HepG2 (cell line): ENCODE data around the gene TRAPPC12. TPM values are rescaled to one million over a fixed set of nuclear protein-coding genes. Genes with fewer than 3 reads are reported as not detected.

Source experiments
- ATF4 ChIP-seq, 2 experiments: fragments of 450-650 bp in 1 of 2; sonication (generic) in 1 of 2; formaldehyde crosslinking; IDR thresholded peaks; 2 replicates each; pipeline versions ENCODE4 v1.5.0 to v1.8.0; 2020 to 2022; ENCODE audit warnings: mild to moderate bottlenecking in 1 of 2, missing genetic modification reagents in 1 of 2
- CSRNP2 ChIP-seq: sonication (generic); formaldehyde crosslinking; conservative IDR thresholded peaks from 2 replicates; pipeline ENCODE4 v1.8.0; 2022; ENCODE audit warnings: low read depth, missing genetic modification reagents
- DDIT3 ChIP-seq: sonication (generic); formaldehyde crosslinking; IDR thresholded peaks from 2 replicates; pipeline ENCODE4 v1.4.0; 2020; ENCODE audit warnings: mild to moderate bottlenecking, missing genetic modification reagents
- DMAP1 ChIP-seq: IDR thresholded peaks from 2 replicates; pipeline ENCODE4 v1.6.1; 2016
- GTF3A ChIP-seq: sonication (generic); formaldehyde crosslinking; conservative IDR thresholded peaks from 2 replicates; pipeline ENCODE4 v1.4.0; 2020; ENCODE audit warnings: mild to moderate bottlenecking, missing genetic modification reagents
- HNF1A ChIP-seq, 2 experiments: sonication (generic) in 1 of 2; formaldehyde crosslinking in 1 of 2; IDR thresholded peaks; 2 replicates each; pipeline versions ENCODE4 v1.4.0 to v1.6.1; 2016 to 2020; ENCODE audit warnings: borderline replicate concordance in 1 of 2, low read depth in 1 of 2, mild to moderate bottlenecking in 1 of 2, missing genetic modification reagents in 1 of 2
- HNF4G ChIP-seq, 2 experiments: sonication (generic) in 1 of 2; formaldehyde crosslinking in 1 of 2; IDR thresholded peaks; 2 replicates each; pipeline versions ENCODE4 v1.4.0 to v1.6.1; 2011 to 2020; ENCODE audit warnings: borderline replicate concordance in 2 of 2, low read depth in 2 of 2, mild to moderate bottlenecking in 2 of 2, low read length in 1 of 2, missing genetic modification reagents in 1 of 2, moderate library complexity in 1 of 2
- IRF1 ChIP-seq: sonication (generic); formaldehyde crosslinking; IDR thresholded peaks from 2 replicates; pipeline ENCODE4 v1.4.0; 2020; ENCODE audit warnings: low read depth, mild to moderate bottlenecking, missing genetic modification reagents
- MLLT10 ChIP-seq: sonication (generic); formaldehyde crosslinking; IDR thresholded peaks from 2 replicates; pipeline ENCODE4 v1.4.0; 2020; ENCODE audit warnings: missing genetic modification reagents
- PHF20 ChIP-seq: sonication (generic); formaldehyde crosslinking; IDR thresholded peaks from 2 replicates; pipeline ENCODE4 v1.5.0; 2020; ENCODE audit warnings: mild to moderate bottlenecking, missing genetic modification reagents
- ZBTB42 ChIP-seq: sonication (generic); formaldehyde crosslinking; IDR thresholded peaks from 2 replicates; pipeline ENCODE4 v1.5.0; 2020; ENCODE audit warnings: mild to moderate bottlenecking, missing genetic modification reagents
- ZKSCAN5 ChIP-seq: sonication (generic); formaldehyde crosslinking; IDR thresholded peaks from 2 replicates; pipeline ENCODE4 v1.5.1; 2020; ENCODE audit warnings: mild to moderate bottlenecking, missing genetic modification reagents
- ZNF138 ChIP-seq: sonication (generic); formaldehyde crosslinking; IDR thresholded peaks from 2 replicates; pipeline ENCODE4 v1.5.0; 2020; ENCODE audit warnings: mild to moderate bottlenecking, low read depth, missing genetic modification reagents
- ZNF280B ChIP-seq: sonication (generic); formaldehyde crosslinking; IDR thresholded peaks from 2 replicates; pipeline ENCODE4 v1.5.0; 2020; ENCODE audit warnings: missing genetic modification reagents, mild to moderate bottlenecking, borderline replicate concordance
- ZNF839 ChIP-seq: sonication (generic); formaldehyde crosslinking; IDR thresholded peaks from 2 replicates; pipeline ENCODE4 v1.4.0; 2020; ENCODE audit warnings: missing genetic modification reagents, mild to moderate bottlenecking, borderline replicate concordance
- ZZZ3 ChIP-seq: sonication (generic); formaldehyde crosslinking; IDR thresholded peaks from 2 replicates; pipeline ENCODE4 v1.4.0; 2020; ENCODE audit warnings: missing genetic modification reagents, mild to moderate bottlenecking, borderline replicate concordance
- polyA plus RNA-seq, 8 experiments: library from polyadenylated mRNA; depleted of rRNA in 3 of 8; stranded (reverse) in 7 of 8; unstranded in 1 of 8; fragments of >200 nt; fragmentation: Illumina TruSeq in 4 of 8; extraction: Trizol in 4 of 8; gene quantifications; 2 replicates each; pipeline versions ENCODE4 v1.2.1 to v1.2.3, GENCODE V29; 2011 to 2016; ENCODE audit warnings: low read depth in 4 of 8, missing spikeins in 1 of 8, mixed read lengths in 1 of 8; ENCODE audit not compliant: insufficient read depth in 1 of 8
- total RNA-seq, 5 experiments: library from RNA; depleted of rRNA; stranded (reverse); fragments of >200 nt; fragmentation: Illumina TruSeq; extraction: Trizol; gene quantifications; 2 replicates each; pipeline ENCODE4 v1.2.3, GENCODE V29; 2016; ENCODE audit warnings: low read depth in 1 of 5

The TRAPPC12 gene
- total and polyA plus RNA-seq, 2 of the 13 experiments (the other 11 are each of a cell fraction or from before 2014, with no cell fraction given) = 46.4 to 97.7 TPM

GRCh38 chr2:3379647-3380534 lies at the start of gene TRAPPC12 (continued):
- TF ChIP-seq ZNF280B (CRISPR knock-in tag) (peak; percentile 99), DDIT3 (CRISPR knock-in tag) (0 out of 2 replicates have a peak, but pooled peaks have one; percentile 44), ZNF138 (CRISPR knock-in tag) (peak; percentile 98), ZKSCAN5 (CRISPR knock-in tag) (peak; percentile 84), ZNF839 (CRISPR knock-in tag) (peak; percentile 89), CSRNP2 (CRISPR knock-in tag) (no peak), PHF20 (peak; percentile 96), ZBTB42 (CRISPR knock-in tag) (peak; percentile 91), HNF1A (IDR thresholded peaks at IDR 0.05; ENCODE audit: low read depth) (no peak), HNF1A (CRISPR knock-in tag; IDR thresholded peaks at IDR 0.05; ENCODE audit: borderline replicate concordance) (peak; percentile 83), DMAP1 (CRISPR knock-in tag) (peak; percentile 96), HNF4G (IDR thresholded peaks at IDR 0.05; ENCODE audit: borderline replicate concordance, low read depth, low read length) (peak; percentile 70; the same call in 1 of the 2 replicates), HNF4G (CRISPR knock-in tag; IDR thresholded peaks at IDR 0.05; ENCODE audit: borderline replicate concordance, low read depth) (peak; percentile 93), MLLT10 (CRISPR knock-in tag) (no peak), GTF3A (peak; percentile 96; the same call in 1 of the 2 replicates), IRF1 (CRISPR knock-in tag) (0 out of 2 replicates have a peak, but pooled peaks have one; percentile 71), ATF4 (CRISPR knock-in tag; IDR thresholded peaks at IDR 0.05) (peak in 1 of 2 experiments; percentile 88; a peak in 2 of 4 replicates), ZZZ3 (CRISPR knock-in tag) (peak; percentile 86; the same call in 1 of the 2 replicates)
